GM19324 (cell line): ENCODE measurements around the gene SLC49A3.
"Not testable (repeated sequence)": the region's sequence is repeated elsewhere in the genome, so short reads cannot be mapped to it uniquely, and the experiment has no call there.

ENCODE experiments used
- ATAC-seq: cut with Tn5 transposase; IDR thresholded peaks from one replicate; pipeline ENCODE4 v1.9.1; 2021; ENCODE audit warnings: mild to moderate bottlenecking, moderate library complexity; ENCODE audit not compliant: unreplicated experiment, low FRiP score

The SLC49A3 gene

GRCh38 chr4:668219-668618 is 20.7 kb downstream of the SLC49A3 start:
- not testable (repeated sequence) for ATAC-seq

DNA sequence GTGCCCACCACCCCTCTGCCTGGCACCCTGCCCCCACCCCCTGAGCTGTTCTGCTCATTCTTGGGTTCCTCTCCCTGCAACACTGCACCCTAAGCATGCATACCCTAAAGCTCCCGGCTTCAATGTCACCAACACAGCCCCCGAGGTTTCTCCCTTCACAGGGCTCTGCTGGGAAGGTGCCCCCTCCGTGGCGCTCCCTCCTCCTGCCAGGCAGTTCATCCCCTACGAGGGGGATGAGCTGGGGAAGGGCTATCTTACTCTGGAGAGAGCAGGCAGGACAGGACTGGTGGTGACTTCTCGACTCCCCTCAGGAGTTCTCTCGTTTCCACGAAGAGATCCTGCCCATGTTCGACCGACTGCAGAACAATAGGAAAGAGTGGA is 21.4 kb downstream of the SLC49A3 start:
- ATAC-seq = no peak

DNA sequence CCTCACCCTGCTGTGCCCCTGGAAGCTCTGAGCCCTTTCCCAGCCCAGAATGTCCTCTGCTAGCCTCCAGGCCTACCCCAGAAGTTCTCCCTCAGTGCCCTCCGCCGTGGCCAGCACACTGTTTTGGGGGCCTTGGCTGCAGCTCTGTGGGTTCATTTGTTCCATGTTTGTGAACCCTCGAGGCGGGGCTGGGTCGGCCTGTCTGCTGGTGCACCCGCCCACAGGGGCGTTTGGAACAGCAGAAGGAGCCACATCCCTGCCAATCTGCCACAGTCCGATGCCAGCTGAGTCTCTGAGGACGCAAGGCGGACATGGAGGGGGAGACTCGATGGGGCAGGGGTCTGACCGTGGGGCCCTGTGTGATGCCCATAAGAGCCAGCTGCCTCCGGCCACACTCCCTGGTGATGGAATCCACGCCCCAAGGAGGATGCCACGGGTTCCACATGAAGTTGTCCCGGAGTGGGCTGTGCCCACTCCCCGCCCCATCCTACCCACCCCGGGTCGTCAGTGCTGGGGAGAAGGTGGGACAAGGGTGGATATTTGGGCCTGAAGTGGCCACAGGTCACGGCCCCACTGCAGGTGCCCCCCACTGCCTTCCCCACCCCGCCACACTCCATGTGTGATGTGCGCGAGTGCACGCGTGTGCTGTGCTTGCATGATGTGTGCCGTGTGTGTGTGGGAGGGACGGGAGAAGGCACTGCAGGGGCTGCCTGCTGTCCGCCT is 22.0 kb downstream of the SLC49A3 start:
- ATAC-seq = no peak

DNA sequence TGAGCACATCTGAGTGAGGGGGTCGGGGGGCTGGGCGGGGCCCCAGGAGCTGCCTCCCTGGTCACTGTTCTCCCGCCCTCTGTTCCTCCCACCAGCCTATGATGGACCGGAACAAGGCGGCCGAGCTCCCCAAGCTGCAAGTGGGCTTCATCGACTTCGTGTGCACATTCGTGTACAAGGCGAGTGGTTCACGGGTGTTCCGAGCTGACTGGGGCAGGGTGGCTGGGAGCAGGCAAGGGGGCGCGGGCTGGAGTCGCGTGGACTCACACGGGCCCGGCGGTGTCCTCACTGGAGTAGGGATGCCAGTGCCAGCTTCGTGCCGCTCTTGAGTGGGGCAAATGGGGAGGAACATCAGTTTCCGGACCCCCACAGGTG is 22.5 kb downstream of the SLC49A3 start:
- no peak for ATAC-seq

GRCh38 chr4:665751-666435 is 23.1 kb downstream of the SLC49A3 start:
- no peak for ATAC-seq

DNA sequence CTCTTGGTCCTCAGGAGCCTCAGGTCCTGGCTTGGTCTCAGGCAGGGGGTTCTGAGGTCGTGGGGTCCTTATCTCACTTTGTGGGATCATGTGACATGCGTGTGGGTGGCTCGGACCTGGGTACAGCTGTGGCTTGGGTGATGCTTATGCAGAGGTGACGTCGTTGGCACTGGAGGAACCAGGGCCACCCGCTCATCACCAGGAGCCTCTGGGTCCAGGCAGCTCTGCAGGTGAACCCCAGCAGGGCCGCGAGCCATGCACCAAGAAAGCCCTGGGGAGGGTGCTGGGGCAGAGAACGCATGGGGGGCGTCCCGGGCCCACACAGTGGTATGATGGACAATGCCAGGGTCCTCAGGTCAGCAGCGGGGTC is 23.6 kb downstream of the SLC49A3 start:
- no peak for ATAC-seq

DNA sequence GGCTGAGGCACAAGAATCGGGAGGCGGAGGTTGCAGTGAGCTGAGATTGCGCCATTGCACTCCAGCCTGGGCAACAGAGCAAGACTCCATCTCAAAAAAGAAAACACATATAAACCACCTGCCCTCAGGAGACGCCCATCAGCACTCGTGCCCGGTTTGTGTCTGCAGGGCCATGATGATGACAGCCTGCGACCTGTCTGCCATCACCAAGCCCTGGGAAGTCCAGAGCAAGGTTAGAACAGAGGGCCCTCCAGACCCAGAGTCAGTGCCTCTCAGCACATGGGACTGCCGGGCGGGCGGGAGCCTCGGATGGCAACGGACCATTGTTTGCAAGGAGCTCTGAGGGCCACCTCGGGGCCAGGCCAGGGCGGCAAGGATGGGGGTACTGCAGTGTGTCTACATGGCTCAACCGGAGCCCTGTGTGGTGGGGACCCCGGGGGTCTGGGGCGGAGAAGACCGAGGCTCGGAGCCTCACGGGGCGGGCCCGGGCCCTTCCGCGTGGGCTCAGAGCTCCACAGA is 24.2 kb downstream of the SLC49A3 start:
- no peak for ATAC-seq

DNA sequence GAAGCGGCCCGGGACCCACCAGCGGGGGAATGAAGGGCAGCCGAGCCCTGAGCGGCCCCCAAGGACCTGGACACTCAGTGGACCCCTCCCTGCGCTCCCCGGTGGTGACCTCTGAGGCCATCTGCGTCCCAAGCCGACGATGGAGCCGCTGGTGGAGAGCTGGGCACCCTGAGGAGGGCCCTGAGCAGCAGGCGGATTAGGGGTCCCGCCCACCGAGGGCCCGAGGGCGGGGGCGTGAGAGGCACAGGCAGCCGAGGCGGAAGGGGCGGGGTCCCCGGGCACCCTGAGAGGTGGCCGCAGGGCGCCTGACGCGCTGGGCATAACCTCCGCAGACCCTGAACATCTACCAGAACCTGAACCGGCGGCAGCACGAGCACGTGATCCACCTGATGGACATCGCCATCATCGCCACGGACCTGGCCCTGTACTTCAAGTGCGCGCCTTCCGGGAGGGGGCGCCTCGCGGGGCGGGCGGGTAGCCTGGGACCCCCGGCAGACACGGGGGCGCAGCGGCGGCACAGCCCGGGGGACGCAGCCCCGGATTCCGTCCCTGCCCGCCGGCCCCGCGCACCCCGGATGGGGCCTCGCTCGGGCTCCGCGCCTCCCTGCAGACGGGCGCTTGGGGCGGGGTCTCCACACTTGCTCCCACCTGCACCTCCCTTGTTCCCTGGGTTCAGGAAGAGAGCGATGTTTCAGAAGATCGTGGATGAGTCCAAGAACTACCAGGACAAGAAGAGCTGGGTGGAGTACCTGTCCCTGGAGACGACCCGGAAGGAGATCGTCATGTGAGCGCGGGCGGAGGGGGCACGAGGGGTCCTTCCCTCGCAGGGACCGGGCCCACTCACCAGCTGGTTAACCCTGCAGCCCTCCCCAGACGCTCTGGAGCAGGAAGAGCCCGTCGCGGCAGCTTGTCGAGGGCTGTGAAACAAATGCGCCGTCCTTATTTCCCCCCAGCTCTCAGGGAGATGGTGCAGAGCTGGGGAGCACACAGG is 25.2 kb downstream of the SLC49A3 start:
- no peak for ATAC-seq

GRCh38 chr4:663046-663437 is 25.9 kb downstream of the SLC49A3 start:
- no peak for ATAC-seq

GRCh38 chr4:661881-662761 is 26.8 kb downstream of the SLC49A3 start:
- ATAC-seq = no peak

GRCh38 chr4:661231-661630 is 27.7 kb downstream of the SLC49A3 start:
- ATAC-seq = no peak

DNA sequence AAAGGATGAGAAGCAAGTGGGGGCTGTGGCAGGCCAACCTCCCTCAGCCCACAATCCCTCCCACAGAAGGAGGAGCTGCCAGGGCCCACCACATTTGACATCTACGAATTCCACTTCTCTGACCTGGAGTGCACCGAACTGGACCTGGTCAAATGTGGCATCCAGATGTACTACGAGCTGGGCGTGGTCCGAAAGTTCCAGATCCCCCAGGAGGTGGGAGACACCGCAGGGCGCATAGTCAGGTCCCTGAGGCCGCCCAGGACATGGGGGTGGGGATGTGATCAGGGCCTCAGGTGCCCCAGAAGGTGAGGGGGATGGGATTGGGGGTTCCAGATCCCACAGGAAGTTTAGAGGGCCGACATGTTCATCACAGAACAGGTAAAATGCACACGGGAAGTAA is 28.6 kb downstream of the SLC49A3 start:
- no peak for ATAC-seq

DNA sequence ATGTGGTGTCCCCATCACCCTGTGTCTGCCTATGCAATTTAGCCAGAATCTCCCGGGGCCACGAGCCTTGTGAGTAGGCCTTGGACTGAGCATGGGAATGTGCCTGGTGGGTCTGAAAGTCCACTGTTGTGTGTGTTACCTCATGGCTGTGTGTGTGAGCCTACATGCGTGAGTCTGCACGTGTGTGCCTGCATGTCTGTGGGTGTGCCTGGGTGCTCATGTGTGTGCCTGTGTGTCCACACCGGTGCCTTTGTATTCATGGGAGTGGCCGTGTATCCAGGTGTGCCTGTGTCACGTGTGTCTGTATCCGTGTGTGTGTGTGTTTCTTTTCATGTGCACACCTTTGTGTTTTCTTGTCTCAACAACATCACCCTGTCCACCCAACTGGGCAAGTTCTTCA is 29.1 kb downstream of the SLC49A3 start:
- ATAC-seq = no peak

DNA sequence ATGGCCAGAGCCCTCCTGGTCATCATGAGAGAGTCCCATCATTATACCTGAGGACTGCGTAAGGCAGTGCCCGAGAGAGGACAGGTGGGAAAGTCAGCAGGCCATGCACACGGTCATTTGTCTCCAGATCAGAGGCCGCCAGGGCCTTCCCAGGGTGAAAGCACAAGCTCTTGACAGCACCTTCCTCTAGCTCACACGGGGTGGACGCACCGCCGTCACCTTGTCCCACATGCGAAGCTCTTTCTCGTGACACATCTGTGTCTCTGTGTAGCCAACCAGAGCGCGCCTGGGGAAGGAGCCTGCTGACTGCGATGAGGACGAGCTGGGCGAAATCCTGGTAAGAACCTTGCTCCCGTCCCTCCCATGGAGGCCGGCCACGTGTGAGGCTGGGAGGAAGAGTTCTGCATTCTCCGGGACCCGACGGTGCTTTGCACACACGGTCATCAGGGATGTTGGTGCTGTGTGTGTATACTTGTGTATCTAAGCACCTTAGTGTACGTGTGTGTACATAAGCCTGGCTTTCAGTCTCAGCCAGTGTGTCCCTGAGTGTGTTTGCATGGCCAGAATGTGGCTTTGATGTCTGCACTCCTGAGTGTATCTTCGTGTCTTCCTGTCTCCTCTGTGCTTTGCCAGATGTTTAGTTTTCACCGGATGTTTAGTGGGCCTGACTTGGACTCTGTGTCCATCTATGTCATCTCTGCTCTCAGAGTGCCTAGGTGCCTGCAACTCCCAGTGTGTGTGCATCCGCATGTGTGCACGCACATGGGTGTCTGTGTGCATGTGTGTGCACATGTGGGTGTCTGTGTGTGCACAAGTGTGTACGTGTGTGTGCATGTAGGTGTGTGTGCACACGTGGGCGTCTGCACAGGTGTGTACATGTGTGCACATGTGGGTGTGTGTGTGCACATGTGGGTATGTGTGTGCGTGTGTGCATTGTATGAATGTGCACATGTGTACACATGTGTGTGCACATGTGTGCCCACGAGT is 30.0 kb downstream of the SLC49A3 start:
- no peak for ATAC-seq

GRCh38 chr4:657834-658667 is 30.9 kb downstream of the SLC49A3 start:
- ATAC-seq = no peak

- ATAC-seq = no peak
Observed at GRCh38 chr4:657338-657833, 31.6 kb downstream of the SLC49A3 start.

GRCh38 chr4:656436-657337 is 32.3 kb downstream of the SLC49A3 start:
- no peak for ATAC-seq
